B cell (primary cell): ENCODE measurements around the gene RGS7. TPM values are rescaled to one million over a fixed set of nuclear protein-coding genes. Genes with fewer than 3 reads are reported as not detected.

ENCODE experiments used
- ATAC-seq: fragments of 200-7000 bp; cut with Tn5 transposase; one replicate; pipeline ENCODE4 v1.10.0; 2021; ENCODE audit warnings: low read depth, mild to moderate bottlenecking, moderate number of reproducible peaks, moderate library complexity
- CTCF ChIA-PET: fragments of 350-600 bp; sonication (Branson Sonifier 250); formaldehyde crosslinking; loops from one replicate; lab custom pipeline; 2021; ENCODE audit warnings: antibody characterized with exemption, inconsistent platforms; lab: Charles Lee
- POLR2A ChIA-PET: fragments of 350-600 bp; sonication (Branson Sonifier 250); formaldehyde crosslinking; loops from one replicate; lab custom pipeline; 2021; ENCODE audit warnings: antibody characterized with exemption; lab: Charles Lee
- DNase-seq: peaks from one replicate; pipeline ENCODE4 v3.0.0; 2013
- H2AFZ ChIP-seq: 2 replicates; pipeline ENCODE4 v1.6.1; 2012; ENCODE audit warnings: mild to moderate bottlenecking, low read depth, low read length; ENCODE audit not compliant: insufficient read depth, poor library complexity, severe bottlenecking
- H3K27ac ChIP-seq, 2 donors: 1 replicate in 1 of 2; 2 replicates in 1 of 2; pipeline ENCODE4 v1.5.1; 2012 to 2013; ENCODE audit warnings: low read length in 2 of 2, mild to moderate bottlenecking in 2 of 2, moderate library complexity in 1 of 2
- H3K27me3 ChIP-seq, 4 experiments: fragments of 200-600 bp in 1 of 4; sonication (generic) in 1 of 4; replicated peaks in 1 of 4; 1 replicate in 2 of 4; 2 replicates in 2 of 4; pipeline versions ENCODE4 v1.6.1 to v1.7.0; 2013 to 2016; ENCODE audit warnings: low read length in 3 of 4, mild to moderate bottlenecking in 2 of 4, mixed read lengths in 1 of 4, moderate library complexity in 1 of 4; ENCODE audit not compliant: insufficient read depth in 4 of 4, control insufficient read depth in 3 of 4; ENCODE audit errors: control extremely low read depth in 1 of 4
- H3K36me3 ChIP-seq, 2 experiments: replicated peaks in 1 of 2; 1 replicate in 1 of 2; 2 replicates in 1 of 2; pipeline versions ENCODE4 v1.6.1 to v1.7.1; 2013; ENCODE audit warnings: low read length in 1 of 2; ENCODE audit not compliant: insufficient read depth in 2 of 2, control insufficient read depth in 1 of 2; ENCODE audit errors: control extremely low read depth in 1 of 2, extremely low read depth in 1 of 2
- H3K4me1 ChIP-seq, 2 donors: fragments of 200-600 bp in 1 of 2; sonication (generic) in 1 of 2; 1 replicate in 1 of 2; 2 replicates in 1 of 2; pipeline versions ENCODE4 v1.5.1 to v1.6.1; 2013 to 2017; ENCODE audit warnings: low read length in 2 of 2; ENCODE audit not compliant: control insufficient read depth in 2 of 2, insufficient read depth in 2 of 2
- H3K4me2 ChIP-seq: replicated peaks from 2 replicates; pipeline ENCODE3; 2012; ENCODE audit warnings: mild to moderate bottlenecking, low read depth, low read length; ENCODE audit not compliant: poor library complexity, severe bottlenecking
- H3K4me3 ChIP-seq, 5 experiments: fragments of 200-600 bp in 1 of 5; sonication (generic) in 1 of 5; 1 replicate in 3 of 5; 2 replicates in 2 of 5; pipeline versions ENCODE4 v1.5.1 to v1.7.0; 2011 to 2016; ENCODE audit warnings: low read length in 4 of 5, mild to moderate bottlenecking in 4 of 5, low read depth in 2 of 5, control low read depth in 1 of 5, moderate library complexity in 1 of 5; ENCODE audit not compliant: insufficient read depth in 1 of 5; ENCODE audit errors: control extremely low read depth in 1 of 5, extremely low read depth in 1 of 5
- H3K79me2 ChIP-seq: fragments of 200-600 bp; sonication (generic); one replicate; pipeline ENCODE4 v1.6.0; 2016; ENCODE audit warnings: low read length; ENCODE audit not compliant: control insufficient read depth, insufficient read depth
- H3K9ac ChIP-seq: fragments of 200-600 bp; sonication (generic); 2 replicates; pipeline ENCODE4 v1.6.1; 2017; ENCODE audit warnings: mild to moderate bottlenecking, low read length, moderate library complexity
- H3K9me3 ChIP-seq, 3 donors: one replicate each; pipeline versions ENCODE4 v1.6.1 to v1.7.1; 2013; ENCODE audit warnings: low read length in 2 of 3; ENCODE audit not compliant: control insufficient read depth in 2 of 3, insufficient read depth in 1 of 3; ENCODE audit errors: control extremely low read depth in 1 of 3
- H4K20me1 ChIP-seq: 2 replicates; pipeline ENCODE4 v1.6.0; 2012; ENCODE audit warnings: mild to moderate bottlenecking, low read length; ENCODE audit not compliant: insufficient read depth, control insufficient read depth, poor library complexity, severe bottlenecking
- H3K27ac Mint-ChIP-seq: one replicate; pipeline ENCODE4 v1.8.0; 2021; ENCODE audit warnings: mixed read lengths
- H3K27me3 Mint-ChIP-seq: one replicate; pipeline ENCODE4 v1.8.0; 2021; ENCODE audit warnings: mixed read lengths
- H3K4me1 Mint-ChIP-seq: one replicate; pipeline ENCODE4 v1.8.0; 2021; ENCODE audit warnings: mixed read lengths
- H3K4me3 Mint-ChIP-seq: one replicate; pipeline ENCODE4 v1.8.0; 2021; ENCODE audit warnings: mixed read lengths
- H3K9me3 Mint-ChIP-seq: one replicate; pipeline ENCODE4 v1.8.0; 2022; ENCODE audit warnings: mixed read lengths; ENCODE audit not compliant: insufficient read depth
- CTCF ChIP-seq: fragments of 200-600 bp; IDR thresholded peaks from one replicate; pipeline ENCODE4 v1.8.0; 2022; ENCODE audit warnings: antibody characterized with exemption, mild to moderate bottlenecking
- EZH2 ChIP-seq: IDR thresholded peaks from 2 replicates; pipeline ENCODE4 v1.6.1; 2012; ENCODE audit warnings: borderline replicate concordance, low read depth, mild to moderate bottlenecking, moderate library complexity, low read length; ENCODE audit not compliant: insufficient read depth, poor library complexity, severe bottlenecking
- WGBS: methylation state at CpG from one replicate; pipeline ENCODE4 v1.1.5; 2013; ENCODE audit warnings: missing lambda C conversion rate; ENCODE audit not compliant: insufficient coverage; 5-methylcytosine and 5-hydroxymethylcytosine counted together
- intact Hi-C: fragments of 100-400 bp; cut with micrococcal nuclease; formaldehyde crosslinking; loops from one replicate; pipeline ENCODE4 v1.10.0; 2022
- polyA plus RNA-seq: library from polyadenylated mRNA; depleted of rRNA; stranded (reverse); fragments of >200 nt; gene quantifications from 2 replicates; pipeline ENCODE4 v1.2.3, GENCODE V29; 2012
- total RNA-seq, 2 donors: library from RNA; stranded (reverse); fragments of 120-200 nt in 1 of 2; gene quantifications; 1 replicate in 1 of 2; 2 replicates in 1 of 2; pipeline versions ENCODE4 v1.2.3 to v1.2.4, GENCODE V29; 2013 to 2022

RGS7 gene
- total and polyA plus RNA-seq, 2 donors (not counting 1 experiment from before 2014, with no cell fraction given) = 0.15 to 1.8 TPM

- no peaks in the 10 kb centered on the region for H3K27me3 ChIP-seq
- 94% methylated on average over 15 of the region's 16 CpGs for WGBS
- no peak overlapping the region for H3K9ac ChIP-seq
- CTCF ChIA-PET = no interaction called here
- peaks cover 0 to 3% (median 0%) of the 10 kb centered on the region in 3 donors for H3K9me3 ChIP-seq
- Mint-ChIP-seq H3K27me3 (no peaks in the 10 kb centered on the region), H3K9me3 (no peaks in the 10 kb centered on the region), H3K27ac (no peak overlapping the region), H3K4me1 (no peaks in the 10 kb centered on the region), H3K4me3 (no peak overlapping the region)
- no peak for ATAC-seq
- H4K20me1 ChIP-seq = no peaks in the 10 kb centered on the region
- no peak for DNase-seq
- no peaks in the 10 kb centered on the region for H3K79me2 ChIP-seq
- intact Hi-C loops = no loop called here
- no peaks in the 10 kb centered on the region for H3K4me1 ChIP-seq
- POLR2A ChIA-PET = no interaction called here
- no peak overlapping the region for H2AFZ ChIP-seq
- no peaks in the 10 kb centered on the region for H3K36me3 ChIP-seq
- H3K4me3 ChIP-seq = no peak overlapping the region
- TF ChIP-seq EZH2 (no peak), CTCF (no peak)
- no peak overlapping the region for H3K27ac ChIP-seq
- no peak overlapping the region for H3K4me2 ChIP-seq
These were observed 585.6 kb downstream of the RGS7 start for GRCh38 chr1:240771450-240771849.

GRCh38 chr1:240768979-240769378 is 588.0 kb downstream of the RGS7 start:
- no peaks in the 10 kb centered on the region for H4K20me1 ChIP-seq
- no peak overlapping the region for H3K4me3 ChIP-seq
- intact Hi-C loops = no loop called here
- ATAC-seq = no peak
- ChIA-PET CTCF (no interaction called here), POLR2A (no interaction called here)
- H3K9me3 ChIP-seq = peaks cover 0 to 3% (median 0%) of the 10 kb centered on the region in 3 donors
- no peak for DNase-seq
- no peak for TF ChIP-seq CTCF
- no peak for TF ChIP-seq EZH2
- no peaks in the 10 kb centered on the region for H3K36me3 ChIP-seq
- Mint-ChIP-seq H3K4me3 (no peak overlapping the region), H3K27me3 (no peaks in the 10 kb centered on the region), H3K4me1 (no peaks in the 10 kb centered on the region), H3K27ac (no peak overlapping the region), H3K9me3 (no peaks in the 10 kb centered on the region)
- no peaks in the 10 kb centered on the region for H3K4me1 ChIP-seq
- 90% methylated on average over 3 of the region's 4 CpGs for WGBS
- H3K27me3 ChIP-seq = no peaks in the 10 kb centered on the region
- H3K27ac ChIP-seq = no peak overlapping the region
- H3K4me2 ChIP-seq = no peak overlapping the region
- no peaks in the 10 kb centered on the region for H3K79me2 ChIP-seq
- no peak overlapping the region for H2AFZ ChIP-seq
- H3K9ac ChIP-seq = no peak overlapping the region
